ENCODE data around the gene OGDH.

DNA sequence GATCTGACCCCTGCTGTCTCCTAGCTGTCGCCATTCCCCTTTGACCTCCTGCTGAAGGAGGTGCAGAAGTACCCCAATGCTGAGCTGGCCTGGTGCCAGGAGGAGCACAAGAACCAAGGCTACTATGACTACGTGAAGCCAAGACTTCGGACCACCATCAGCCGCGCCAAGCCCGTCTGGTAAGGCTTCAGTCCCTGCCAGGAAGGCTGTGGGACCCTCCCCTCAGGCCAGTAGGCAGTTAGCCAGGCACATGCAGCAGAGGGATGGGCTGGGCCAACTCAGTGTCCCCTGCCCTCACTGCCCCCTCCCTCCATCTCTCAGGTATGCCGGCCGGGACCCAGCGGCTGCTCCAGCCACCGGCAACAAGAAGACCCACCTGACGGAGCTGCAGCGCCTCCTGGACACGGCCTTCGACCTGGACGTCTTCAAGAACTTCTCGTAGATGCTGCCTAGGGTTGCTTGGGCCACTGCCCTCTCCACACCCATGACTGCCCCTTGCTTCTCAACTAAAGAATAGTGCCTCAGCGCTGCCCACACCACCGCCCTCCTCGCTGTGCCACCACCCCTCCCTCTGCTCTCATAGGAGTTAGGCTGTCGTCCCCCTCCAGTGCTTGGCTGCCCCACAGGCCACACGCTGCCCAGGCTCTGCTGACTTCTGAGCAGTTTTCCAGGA, 101.3 kb downstream of the OGDH start:
- TF ChIP-seq, protein P1, sequence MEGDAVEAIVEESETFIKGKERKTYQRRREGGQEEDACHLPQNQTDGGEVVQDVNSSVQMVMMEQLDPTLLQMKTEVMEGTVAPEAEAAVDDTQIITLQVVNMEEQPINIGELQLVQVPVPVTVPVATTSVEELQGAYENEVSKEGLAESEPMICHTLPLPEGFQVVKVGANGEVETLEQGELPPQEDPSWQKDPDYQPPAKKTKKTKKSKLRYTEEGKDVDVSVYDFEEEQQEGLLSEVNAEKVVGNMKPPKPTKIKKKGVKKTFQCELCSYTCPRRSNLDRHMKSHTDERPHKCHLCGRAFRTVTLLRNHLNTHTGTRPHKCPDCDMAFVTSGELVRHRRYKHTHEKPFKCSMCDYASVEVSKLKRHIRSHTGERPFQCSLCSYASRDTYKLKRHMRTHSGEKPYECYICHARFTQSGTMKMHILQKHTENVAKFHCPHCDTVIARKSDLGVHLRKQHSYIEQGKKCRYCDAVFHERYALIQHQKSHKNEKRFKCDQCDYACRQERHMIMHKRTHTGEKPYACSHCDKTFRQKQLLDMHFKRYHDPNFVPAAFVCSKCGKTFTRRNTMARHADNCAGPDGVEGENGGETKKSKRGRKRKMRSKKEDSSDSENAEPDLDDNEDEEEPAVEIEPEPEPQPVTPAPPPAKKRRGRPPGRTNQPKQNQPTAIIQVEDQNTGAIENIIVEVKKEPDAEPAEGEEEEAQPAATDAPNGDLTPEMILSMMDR (IDR thresholded peaks at IDR 0.05 in 2 of 3, conservative IDR thresholded peaks at IDR 0.05 in 1 of 3; ENCODE audit: control insufficient read depth in 2 of 3, extremely low read depth in 1 of 3, insufficient read depth in 1 of 3, low read depth in 3 of 3, low read length in 3 of 3), result no peak
- TF ChIP-seq POLR2A (IDR thresholded peaks at IDR 0.05; ENCODE audit: low read depth, low read length), result no peak
- TF ChIP-seq STAT3 (IDR thresholded peaks at IDR 0.05; ENCODE audit: low read depth, low read length), result no peak
- TF ChIP-seq EP300 (IDR thresholded peaks at IDR 0.05; ENCODE audit: borderline replicate concordance in 1 of 2, control insufficient read depth in 1 of 2, low read depth in 2 of 2, low read length in 2 of 2), result no peak
- TF ChIP-seq NRF1 (conservative IDR thresholded peaks at IDR 0.05; ENCODE audit: low read depth, low read length), result no peak
- no peak for TF ChIP-seq ZNF24 (IDR thresholded peaks at IDR 0.05)
- TF ChIP-seq, protein P2, sequence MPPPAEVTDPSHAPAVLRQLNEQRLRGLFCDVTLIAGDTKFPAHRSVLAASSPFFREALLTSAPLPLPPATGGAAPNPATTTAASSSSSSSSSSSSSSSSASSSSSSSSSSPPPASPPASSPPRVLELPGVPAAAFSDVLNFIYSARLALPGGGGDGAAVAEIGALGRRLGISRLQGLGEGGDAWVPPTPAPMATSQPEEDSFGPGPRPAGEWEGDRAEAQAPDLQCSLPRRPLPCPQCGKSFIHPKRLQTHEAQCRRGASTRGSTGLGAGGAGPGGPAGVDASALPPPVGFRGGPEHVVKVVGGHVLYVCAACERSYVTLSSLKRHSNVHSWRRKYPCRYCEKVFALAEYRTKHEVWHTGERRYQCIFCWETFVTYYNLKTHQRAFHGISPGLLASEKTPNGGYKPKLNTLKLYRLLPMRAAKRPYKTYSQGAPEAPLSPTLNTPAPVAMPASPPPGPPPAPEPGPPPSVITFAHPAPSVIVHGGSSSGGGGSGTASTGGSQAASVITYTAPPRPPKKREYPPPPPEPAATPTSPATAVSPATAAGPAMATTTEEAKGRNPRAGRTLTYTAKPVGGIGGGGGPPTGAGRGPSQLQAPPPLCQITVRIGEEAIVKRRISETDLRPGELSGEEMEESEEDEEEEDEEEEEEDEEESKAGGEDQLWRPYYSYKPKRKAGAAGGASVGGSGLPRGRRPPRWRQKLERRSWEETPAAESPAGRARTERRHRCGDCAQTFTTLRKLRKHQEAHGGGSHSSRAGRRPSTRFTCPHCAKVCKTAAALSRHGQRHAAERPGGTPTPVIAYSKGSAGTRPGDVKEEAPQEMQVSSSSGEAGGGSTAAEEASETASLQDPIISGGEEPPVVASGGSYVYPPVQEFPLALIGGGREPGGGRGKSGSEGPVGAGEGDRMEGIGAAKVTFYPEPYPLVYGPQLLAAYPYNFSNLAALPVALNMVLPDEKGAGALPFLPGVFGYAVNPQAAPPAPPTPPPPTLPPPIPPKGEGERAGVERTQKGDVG (CRISPR knock-in tag; IDR thresholded peaks at IDR 0.05), result no peak
- no peak for TF ChIP-seq SMAD5 (IDR thresholded peaks at IDR 0.05; ENCODE audit: low read depth)
- TF ChIP-seq, protein P3, sequence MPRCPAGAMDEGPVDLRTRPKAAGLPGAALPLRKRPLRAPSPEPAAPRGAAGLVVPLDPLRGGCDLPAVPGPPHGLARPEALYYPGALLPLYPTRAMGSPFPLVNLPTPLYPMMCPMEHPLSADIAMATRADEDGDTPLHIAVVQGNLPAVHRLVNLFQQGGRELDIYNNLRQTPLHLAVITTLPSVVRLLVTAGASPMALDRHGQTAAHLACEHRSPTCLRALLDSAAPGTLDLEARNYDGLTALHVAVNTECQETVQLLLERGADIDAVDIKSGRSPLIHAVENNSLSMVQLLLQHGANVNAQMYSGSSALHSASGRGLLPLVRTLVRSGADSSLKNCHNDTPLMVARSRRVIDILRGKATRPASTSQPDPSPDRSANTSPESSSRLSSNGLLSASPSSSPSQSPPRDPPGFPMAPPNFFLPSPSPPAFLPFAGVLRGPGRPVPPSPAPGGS (IDR thresholded peaks at IDR 0.05; ENCODE audit: borderline replicate concordance, insufficient read depth, low read depth, low read length, poor library complexity, severe bottlenecking), result no peak
